ENCODE measurements around the gene POLR3C.

- TF ChIP-seq POLR2A (IDR thresholded peaks at IDR 0.05; ENCODE audit: low read depth, low read length) (no peak), TAF1 (IDR thresholded peaks at IDR 0.05; ENCODE audit: borderline replicate concordance, low read depth, low read length) (no peak)
Observed at GRCh38 chr1:145805057-145805456, 18.9 kb upstream of the POLR3C start.
